SK-N-SH treated with all-trans-retinoic acid at 6 μM for 48 hours (cell line): ENCODE measurements around the gene EEF1G.

Experiments
- ATAC-seq: fragments of 200-7000 bp; cut with Tn5 transposase; 3 replicates; pipeline ENCODE4 v1.9.1; 2020; ENCODE audit warnings: mild to moderate bottlenecking, moderate library complexity
- CSDC2 ChIP-seq: fragments of 250-450 bp; sonication (Bioruptor Pico); IDR thresholded peaks from 2 replicates; pipeline ENCODE4 v1.5.0; 2020; ENCODE audit warnings: mild to moderate bottlenecking, moderate library complexity
- GLIS3 ChIP-seq: fragments of 250-450 bp; sonication (Bioruptor Pico); IDR thresholded peaks from 2 replicates; pipeline ENCODE4 v1.5.0; 2020; ENCODE audit warnings: mild to moderate bottlenecking, moderate library complexity
- ISL1 ChIP-seq: fragments of 250-450 bp; sonication (Bioruptor Pico); IDR thresholded peaks from 2 replicates; pipeline ENCODE4 v2.1.2; 2022; ENCODE audit warnings: mild to moderate bottlenecking, moderate library complexity
- OSR1 ChIP-seq: fragments of 250-450 bp; sonication (Bioruptor Pico); IDR thresholded peaks from 2 replicates; pipeline ENCODE4 v1.8.0; 2022; ENCODE audit warnings: moderate library complexity, mild to moderate bottlenecking, inconsistent platforms
- PPARA ChIP-seq: fragments of 250-450 bp; sonication (Bioruptor Pico); IDR thresholded peaks from 2 replicates; pipeline ENCODE4 v1.5.0; 2020; ENCODE audit warnings: mild to moderate bottlenecking, borderline replicate concordance
- RARB ChIP-seq: fragments of 250-450 bp; sonication (Bioruptor Pico); IDR thresholded peaks from 2 replicates; pipeline ENCODE4 v1.8.0; 2021; ENCODE audit warnings: mild to moderate bottlenecking, moderate library complexity
- SNAI2 ChIP-seq: fragments of 250-450 bp; sonication (Bioruptor Pico); IDR thresholded peaks from 2 replicates; pipeline ENCODE4 v1.5.0; 2020; ENCODE audit warnings: mild to moderate bottlenecking, moderate library complexity
- ZC3H10 ChIP-seq: fragments of 250-450 bp; sonication (Bioruptor Pico); IDR thresholded peaks from 2 replicates; pipeline ENCODE4 v1.5.1; 2021; ENCODE audit warnings: mild to moderate bottlenecking, moderate library complexity
- ZFP3 ChIP-seq: fragments of 250-450 bp; sonication (Bioruptor Pico); IDR thresholded peaks from 2 replicates; pipeline ENCODE4 v1.5.0; 2020; ENCODE audit warnings: mild to moderate bottlenecking, moderate library complexity
- ZFP30 ChIP-seq: fragments of 450-650 bp; formaldehyde crosslinking; IDR thresholded peaks from 2 replicates; pipeline ENCODE4 v1.5.0; 2022; ENCODE audit warnings: mild to moderate bottlenecking, moderate library complexity
- ZNF70 ChIP-seq: fragments of 450-650 bp; formaldehyde crosslinking; IDR thresholded peaks from 2 replicates; pipeline ENCODE4 v1.5.0; 2020; ENCODE audit warnings: mild to moderate bottlenecking, moderate library complexity
- ZNF8 ChIP-seq: fragments of 450-650 bp; formaldehyde crosslinking; IDR thresholded peaks from 2 replicates; pipeline ENCODE4 v1.5.0; 2020; ENCODE audit warnings: mild to moderate bottlenecking, moderate library complexity
- TF ChIP-seq, protein P1 (sequence below): fragments of 250-450 bp; sonication (Bioruptor Pico); IDR thresholded peaks from 2 replicates; pipeline ENCODE4 v1.8.0; 2020; ENCODE audit warnings: mild to moderate bottlenecking, moderate library complexity, borderline replicate concordance
- TF ChIP-seq, protein P2 (sequence below): fragments of 250-450 bp; sonication (Bioruptor Pico); IDR thresholded peaks from 2 replicates; pipeline ENCODE4 v1.8.0; 2021; ENCODE audit warnings: low read depth, mild to moderate bottlenecking, moderate library complexity, borderline replicate concordance
- TF ChIP-seq, protein P3 (sequence below): fragments of 250-450 bp; sonication (Bioruptor Pico); IDR thresholded peaks from 2 replicates; pipeline ENCODE4 v1.5.1; 2020; ENCODE audit warnings: low read depth, mild to moderate bottlenecking, moderate library complexity
- TF ChIP-seq, protein P4 (sequence below): fragments of 250-450 bp; sonication (Bioruptor Pico); IDR thresholded peaks from 2 replicates; pipeline ENCODE4 v1.5.0; 2020; ENCODE audit warnings: mild to moderate bottlenecking, moderate library complexity
- TF ChIP-seq, protein P5 (sequence below): fragments of 250-450 bp; sonication (Bioruptor Pico); IDR thresholded peaks from 2 replicates; pipeline ENCODE4 v1.5.1; 2021; ENCODE audit warnings: mild to moderate bottlenecking, moderate library complexity

EEF1G gene, protein sequence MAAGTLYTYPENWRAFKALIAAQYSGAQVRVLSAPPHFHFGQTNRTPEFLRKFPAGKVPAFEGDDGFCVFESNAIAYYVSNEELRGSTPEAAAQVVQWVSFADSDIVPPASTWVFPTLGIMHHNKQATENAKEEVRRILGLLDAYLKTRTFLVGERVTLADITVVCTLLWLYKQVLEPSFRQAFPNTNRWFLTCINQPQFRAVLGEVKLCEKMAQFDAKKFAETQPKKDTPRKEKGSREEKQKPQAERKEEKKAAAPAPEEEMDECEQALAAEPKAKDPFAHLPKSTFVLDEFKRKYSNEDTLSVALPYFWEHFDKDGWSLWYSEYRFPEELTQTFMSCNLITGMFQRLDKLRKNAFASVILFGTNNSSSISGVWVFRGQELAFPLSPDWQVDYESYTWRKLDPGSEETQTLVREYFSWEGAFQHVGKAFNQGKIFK

DNA sequence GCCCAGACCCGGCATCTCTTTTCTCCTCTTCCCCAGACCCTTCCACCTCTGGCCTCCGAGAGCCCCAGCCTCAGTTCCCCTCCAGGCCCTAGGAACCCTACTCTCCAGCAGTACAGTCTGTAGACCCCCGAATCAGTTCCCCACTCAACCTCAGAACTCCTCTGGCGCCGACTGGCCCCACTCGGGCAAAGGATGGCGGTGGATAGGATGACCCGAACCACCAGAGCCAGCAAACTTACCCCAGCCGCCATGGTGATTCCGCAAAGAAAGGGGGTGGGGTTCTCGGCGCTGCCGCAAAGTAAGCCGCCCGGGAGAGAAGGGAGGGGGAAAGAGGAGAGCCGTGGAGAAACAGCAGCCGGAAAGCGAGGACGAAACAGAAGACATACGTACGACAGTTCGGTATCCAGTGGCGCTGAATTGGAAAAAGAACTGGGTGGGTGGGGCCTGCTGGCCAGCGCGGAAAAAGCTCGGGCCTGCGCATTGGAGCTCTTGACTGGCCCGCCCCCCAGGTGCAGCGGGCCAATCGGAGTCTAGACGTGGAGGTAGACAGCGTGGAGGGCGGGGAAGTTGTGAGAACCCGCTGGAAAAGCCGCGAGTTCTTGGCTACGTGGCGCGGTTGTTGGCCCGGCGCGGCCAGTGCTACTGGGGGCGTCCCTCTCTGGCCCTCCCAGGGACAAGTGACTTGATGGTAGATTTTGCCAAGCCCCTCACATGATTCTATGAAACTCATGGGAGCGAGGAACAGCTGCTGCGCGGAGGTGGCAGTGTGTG, at the start of gene EEF1G:
EEF1G (minus strand) TSS at position 300 of the 771 bp plus-strand sequence; CDS start at position 251, 49 bp downstream.
- ATAC-seq: peak; percentile 94
- TF ChIP-seq, protein P1, sequence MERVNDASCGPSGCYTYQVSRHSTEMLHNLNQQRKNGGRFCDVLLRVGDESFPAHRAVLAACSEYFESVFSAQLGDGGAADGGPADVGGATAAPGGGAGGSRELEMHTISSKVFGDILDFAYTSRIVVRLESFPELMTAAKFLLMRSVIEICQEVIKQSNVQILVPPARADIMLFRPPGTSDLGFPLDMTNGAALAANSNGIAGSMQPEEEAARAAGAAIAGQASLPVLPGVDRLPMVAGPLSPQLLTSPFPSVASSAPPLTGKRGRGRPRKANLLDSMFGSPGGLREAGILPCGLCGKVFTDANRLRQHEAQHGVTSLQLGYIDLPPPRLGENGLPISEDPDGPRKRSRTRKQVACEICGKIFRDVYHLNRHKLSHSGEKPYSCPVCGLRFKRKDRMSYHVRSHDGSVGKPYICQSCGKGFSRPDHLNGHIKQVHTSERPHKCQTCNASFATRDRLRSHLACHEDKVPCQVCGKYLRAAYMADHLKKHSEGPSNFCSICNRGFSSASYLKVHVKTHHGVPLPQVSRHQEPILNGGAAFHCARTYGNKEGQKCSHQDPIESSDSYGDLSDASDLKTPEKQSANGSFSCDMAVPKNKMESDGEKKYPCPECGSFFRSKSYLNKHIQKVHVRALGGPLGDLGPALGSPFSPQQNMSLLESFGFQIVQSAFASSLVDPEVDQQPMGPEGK (CRISPR knock-in tag): no peak
- TF ChIP-seq ISL1 (no peak), RARB (CRISPR knock-in tag) (no peak), ZNF70 (no peak), OSR1 (no peak)

DNA sequence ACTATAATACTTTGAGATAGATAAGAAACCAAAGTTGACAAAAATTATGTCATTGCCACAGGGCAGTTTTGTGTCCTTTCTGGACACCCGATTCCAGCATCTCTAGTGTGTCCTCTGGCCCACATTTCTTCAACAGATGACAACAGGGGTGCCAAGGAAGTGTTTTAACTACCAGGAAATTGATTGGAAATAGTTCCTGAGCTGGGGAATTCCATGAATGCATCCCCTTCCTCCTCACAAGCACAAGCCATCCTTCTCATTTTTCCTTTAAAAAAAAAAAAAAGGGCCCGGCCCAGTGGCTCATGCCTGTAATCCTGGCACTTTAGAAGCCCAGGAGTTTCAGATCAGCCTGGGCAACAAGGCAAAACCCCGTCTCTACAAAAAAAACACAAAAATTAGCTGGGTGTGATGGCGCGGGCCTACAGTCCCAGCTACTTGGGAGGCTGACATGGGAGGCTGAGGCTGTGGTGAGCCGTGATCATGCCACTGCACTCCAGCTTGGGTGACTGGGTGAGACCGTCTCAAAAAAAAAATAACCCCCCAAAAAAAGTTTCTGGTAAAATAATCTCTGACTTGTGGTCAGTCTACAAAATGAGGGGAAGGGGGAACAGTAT, 48.9 kb upstream of the EEF1G start:
- TF ChIP-seq, protein P2, sequence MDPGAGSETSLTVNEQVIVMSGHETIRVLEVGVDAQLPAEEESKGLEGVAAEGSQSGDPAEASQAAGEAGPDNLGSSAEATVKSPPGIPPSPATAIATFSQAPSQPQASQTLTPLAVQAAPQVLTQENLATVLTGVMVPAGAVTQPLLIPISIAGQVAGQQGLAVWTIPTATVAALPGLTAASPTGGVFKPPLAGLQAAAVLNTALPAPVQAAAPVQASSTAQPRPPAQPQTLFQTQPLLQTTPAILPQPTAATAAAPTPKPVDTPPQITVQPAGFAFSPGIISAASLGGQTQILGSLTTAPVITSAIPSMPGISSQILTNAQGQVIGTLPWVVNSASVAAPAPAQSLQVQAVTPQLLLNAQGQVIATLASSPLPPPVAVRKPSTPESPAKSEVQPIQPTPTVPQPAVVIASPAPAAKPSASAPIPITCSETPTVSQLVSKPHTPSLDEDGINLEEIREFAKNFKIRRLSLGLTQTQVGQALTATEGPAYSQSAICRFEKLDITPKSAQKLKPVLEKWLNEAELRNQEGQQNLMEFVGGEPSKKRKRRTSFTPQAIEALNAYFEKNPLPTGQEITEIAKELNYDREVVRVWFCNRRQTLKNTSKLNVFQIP: no peak
- TF ChIP-seq, protein P3, sequence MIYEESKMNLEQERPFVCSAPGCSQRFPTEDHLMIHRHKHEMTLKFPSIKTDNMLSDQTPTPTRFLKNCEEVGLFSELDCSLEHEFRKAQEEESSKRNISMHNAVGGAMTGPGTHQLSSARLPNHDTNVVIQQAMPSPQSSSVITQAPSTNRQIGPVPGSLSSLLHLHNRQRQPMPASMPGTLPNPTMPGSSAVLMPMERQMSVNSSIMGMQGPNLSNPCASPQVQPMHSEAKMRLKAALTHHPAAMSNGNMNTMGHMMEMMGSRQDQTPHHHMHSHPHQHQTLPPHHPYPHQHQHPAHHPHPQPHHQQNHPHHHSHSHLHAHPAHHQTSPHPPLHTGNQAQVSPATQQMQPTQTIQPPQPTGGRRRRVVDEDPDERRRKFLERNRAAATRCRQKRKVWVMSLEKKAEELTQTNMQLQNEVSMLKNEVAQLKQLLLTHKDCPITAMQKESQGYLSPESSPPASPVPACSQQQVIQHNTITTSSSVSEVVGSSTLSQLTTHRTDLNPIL (CRISPR knock-in tag): no peak
- TF ChIP-seq ISL1 (no peak), CSDC2 (no peak), OSR1 (no peak), ZFP30 (no peak), RARB (CRISPR knock-in tag) (no peak), ZNF8 (no peak), GLIS3 (CRISPR knock-in tag) (no peak)
- ATAC-seq: no peak

DNA sequence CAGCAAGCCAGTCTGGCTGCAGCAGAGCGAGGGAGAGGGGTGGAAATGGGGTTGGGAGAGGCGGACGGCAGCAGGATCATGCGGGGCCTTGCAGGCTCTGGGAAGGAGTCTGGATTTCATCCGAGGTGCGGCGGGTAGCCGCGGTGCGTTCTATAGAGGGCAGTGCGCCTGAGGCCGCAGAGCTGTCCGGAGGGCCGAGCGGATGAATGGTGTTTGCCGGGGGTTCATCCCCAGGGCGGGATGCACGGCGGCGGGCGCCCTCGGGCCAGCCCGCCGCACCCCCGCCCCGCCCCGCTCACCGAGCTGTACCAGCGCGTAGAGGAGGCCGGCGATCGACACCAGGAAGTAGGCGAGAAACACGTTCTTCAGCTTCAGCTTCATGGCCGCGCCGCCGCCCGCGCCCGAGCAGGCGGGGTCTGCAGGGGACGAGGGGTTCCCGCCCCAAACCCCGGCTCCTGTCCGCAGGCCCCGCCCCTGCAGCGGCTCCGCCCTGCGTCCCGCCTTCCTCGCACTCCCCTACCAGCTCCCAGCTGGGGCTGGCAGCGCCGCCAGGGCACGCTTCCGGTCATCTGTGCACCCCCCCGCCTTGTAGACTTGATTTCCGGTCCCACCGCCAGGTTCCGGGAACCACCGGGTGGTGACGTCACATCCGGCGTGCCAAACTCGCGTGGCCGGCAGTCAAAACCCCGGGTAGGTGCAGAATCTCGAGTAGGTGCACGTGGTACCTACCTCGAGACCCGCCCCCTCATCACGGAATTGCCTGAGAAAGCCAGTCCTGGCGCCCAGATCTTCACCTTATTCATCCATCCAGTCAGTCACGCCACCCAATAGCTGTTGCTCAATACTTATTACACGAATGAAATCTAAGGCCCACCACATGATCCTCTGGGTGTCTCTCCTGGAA, 48.1 kb upstream of the EEF1G start, which contains the start of gene B3GAT3:
B3GAT3 (minus strand) TSS at position 420 of the 904 bp plus-strand sequence; CDS start at position 381, 39 bp downstream.
- peak; percentile 96 for ATAC-seq
- TF ChIP-seq, protein P2: peak; percentile 36; the same call in 1 of the 2 replicates
- TF ChIP-seq PPARA: no peak
- peak; percentile 92 for TF ChIP-seq CSDC2
- TF ChIP-seq GLIS3 (CRISPR knock-in tag): 0 out of 2 replicates have a peak, but pooled peaks have one; percentile 28
- peak; percentile 78 for TF ChIP-seq ZFP3
- TF ChIP-seq ZFP30: no peak
- no peak for TF ChIP-seq ZC3H10 (CRISPR knock-in tag)
- TF ChIP-seq SNAI2: 0 out of 2 replicates have a peak, but pooled peaks have one; percentile 56
- TF ChIP-seq, protein P4, sequence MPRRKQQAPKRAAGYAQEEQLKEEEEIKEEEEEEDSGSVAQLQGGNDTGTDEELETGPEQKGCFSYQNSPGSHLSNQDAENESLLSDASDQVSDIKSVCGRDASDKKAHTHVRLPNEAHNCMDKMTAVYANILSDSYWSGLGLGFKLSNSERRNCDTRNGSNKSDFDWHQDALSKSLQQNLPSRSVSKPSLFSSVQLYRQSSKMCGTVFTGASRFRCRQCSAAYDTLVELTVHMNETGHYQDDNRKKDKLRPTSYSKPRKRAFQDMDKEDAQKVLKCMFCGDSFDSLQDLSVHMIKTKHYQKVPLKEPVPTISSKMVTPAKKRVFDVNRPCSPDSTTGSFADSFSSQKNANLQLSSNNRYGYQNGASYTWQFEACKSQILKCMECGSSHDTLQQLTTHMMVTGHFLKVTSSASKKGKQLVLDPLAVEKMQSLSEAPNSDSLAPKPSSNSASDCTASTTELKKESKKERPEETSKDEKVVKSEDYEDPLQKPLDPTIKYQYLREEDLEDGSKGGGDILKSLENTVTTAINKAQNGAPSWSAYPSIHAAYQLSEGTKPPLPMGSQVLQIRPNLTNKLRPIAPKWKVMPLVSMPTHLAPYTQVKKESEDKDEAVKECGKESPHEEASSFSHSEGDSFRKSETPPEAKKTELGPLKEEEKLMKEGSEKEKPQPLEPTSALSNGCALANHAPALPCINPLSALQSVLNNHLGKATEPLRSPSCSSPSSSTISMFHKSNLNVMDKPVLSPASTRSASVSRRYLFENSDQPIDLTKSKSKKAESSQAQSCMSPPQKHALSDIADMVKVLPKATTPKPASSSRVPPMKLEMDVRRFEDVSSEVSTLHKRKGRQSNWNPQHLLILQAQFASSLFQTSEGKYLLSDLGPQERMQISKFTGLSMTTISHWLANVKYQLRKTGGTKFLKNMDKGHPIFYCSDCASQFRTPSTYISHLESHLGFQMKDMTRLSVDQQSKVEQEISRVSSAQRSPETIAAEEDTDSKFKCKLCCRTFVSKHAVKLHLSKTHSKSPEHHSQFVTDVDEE (CRISPR knock-in tag): peak; percentile 51; the same call in 1 of the 2 replicates
- no peak for TF ChIP-seq OSR1
- TF ChIP-seq, protein P5, sequence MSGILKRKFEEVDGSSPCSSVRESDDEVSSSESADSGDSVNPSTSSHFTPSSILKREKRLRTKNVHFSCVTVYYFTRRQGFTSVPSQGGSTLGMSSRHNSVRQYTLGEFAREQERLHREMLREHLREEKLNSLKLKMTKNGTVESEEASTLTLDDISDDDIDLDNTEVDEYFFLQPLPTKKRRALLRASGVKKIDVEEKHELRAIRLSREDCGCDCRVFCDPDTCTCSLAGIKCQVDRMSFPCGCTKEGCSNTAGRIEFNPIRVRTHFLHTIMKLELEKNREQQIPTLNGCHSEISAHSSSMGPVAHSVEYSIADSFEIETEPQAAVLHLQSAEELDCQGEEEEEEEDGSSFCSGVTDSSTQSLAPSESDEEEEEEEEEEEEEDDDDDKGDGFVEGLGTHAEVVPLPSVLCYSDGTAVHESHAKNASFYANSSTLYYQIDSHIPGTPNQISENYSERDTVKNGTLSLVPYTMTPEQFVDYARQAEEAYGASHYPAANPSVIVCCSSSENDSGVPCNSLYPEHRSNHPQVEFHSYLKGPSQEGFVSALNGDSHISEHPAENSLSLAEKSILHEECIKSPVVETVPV (CRISPR knock-in tag): no peak
